Measurements from ENCODE around the gene PSMB5.

Gene PSMB5

GRCh38 chr14:23060536-23061260 lies 26.0 kb upstream of the PSMB5 start:
- no peak for DNase-seq (ENCODE audit: low read depth in 1 of 2, low spot score in 1 of 2)

- no peak for DNase-seq (ENCODE audit: low read depth in 1 of 2, low spot score in 1 of 2)
Observed at GRCh38 chr14:23058654-23059504, 24.2 kb upstream of the PSMB5 start.

- peak; percentile 77 to 79 for DNase-seq (ENCODE audit: low read depth in 1 of 2, low spot score in 1 of 2)
Observed at GRCh38 chr14:23057757-23058653, 23.3 kb upstream of the PSMB5 start.

GRCh38 chr14:23056956-23057756 lies 22.5 kb upstream of the PSMB5 start, which contains the start of gene CDH24:
CDH24 (minus strand) TSS chr14:23057520; CDS start chr14:23055733, 1,787 bp downstream.
- DNase-seq (ENCODE audit: low read depth in 1 of 2, low spot score in 1 of 2): peak; percentile 42 to 48

GRCh38 chr14:23056145-23056955 lies 21.6 kb upstream of the PSMB5 start:
- peak; percentile 42 to 47 for DNase-seq (ENCODE audit: low read depth in 1 of 2, low spot score in 1 of 2)

- no peak for DNase-seq (ENCODE audit: low read depth in 1 of 2, low spot score in 1 of 2)
Observed at GRCh38 chr14:23055621-23056144, 21.0 kb upstream of the PSMB5 start.

GRCh38 chr14:23055147-23055550 lies 20.4 kb upstream of the PSMB5 start:
- DNase-seq (ENCODE audit: low read depth in 1 of 2, low spot score in 1 of 2): no peak

- no peak for DNase-seq (ENCODE audit: low read depth in 1 of 2, low spot score in 1 of 2)
Observed at GRCh38 chr14:23054000-23054811, 19.5 kb upstream of the PSMB5 start.

GRCh38 chr14:23053426-23053825 lies 18.7 kb upstream of the PSMB5 start:
- DNase-seq (ENCODE audit: low read depth in 1 of 2, low spot score in 1 of 2): no peak

- no peak for DNase-seq (ENCODE audit: low read depth in 1 of 2, low spot score in 1 of 2)
Observed at GRCh38 chr14:23052671-23053070, 18.0 kb upstream of the PSMB5 start.

- DNase-seq (ENCODE audit: low read depth in 1 of 2, low spot score in 1 of 2): no peak
Observed at GRCh38 chr14:23052182-23052623, 17.5 kb upstream of the PSMB5 start.

- DNase-seq (ENCODE audit: low read depth in 1 of 2, low spot score in 1 of 2): no peak
Observed at GRCh38 chr14:23051141-23052057, 16.7 kb upstream of the PSMB5 start.

- DNase-seq (ENCODE audit: low read depth in 1 of 2, low spot score in 1 of 2): no peak
Observed at GRCh38 chr14:23049011-23049410, 14.3 kb upstream of the PSMB5 start.

- DNase-seq (ENCODE audit: low read depth in 1 of 2, low spot score in 1 of 2): no peak
Observed at GRCh38 chr14:23047751-23048693, 13.3 kb upstream of the PSMB5 start.

GRCh38 chr14:23047034-23047634 lies 12.4 kb upstream of the PSMB5 start:
- no peak for DNase-seq (ENCODE audit: low read depth in 1 of 2, low spot score in 1 of 2)

Data from stimulated activated CD4-positive, alpha-beta T cell treated with anti-CD3 and anti-CD28 coated beads, Interleukin-15, amount 100 ng/mL, for 1 hour (primary cell).